IMR-90 (cell line): ENCODE results near the gene MMRN1. TPM values are rescaled to one million over a fixed set of nuclear protein-coding genes. Genes with fewer than 3 reads are reported as not detected.

Experiments
- ATAC-seq: fragments of 200-7000 bp; cut with Tn5 transposase; 2 replicates; pipeline ENCODE4 v1.9.1; 2020; ENCODE audit warnings: low read depth, mild to moderate bottlenecking, moderate library complexity
- BruUV-seq: library from RNA; stranded (reverse); fragments of 400-500 nt; replicated peaks from 2 replicates; lab custom pipeline; 2021; lab: Mats Ljungman, UMichigan
- CTCF ChIA-PET: fragments of 300-600 bp; formaldehyde crosslinking; extraction: SDS; loops from one replicate; lab custom pipeline; 2021; ENCODE audit warnings: antibody characterized with exemption; lab: Yijun Ruan, JAX
- POLR2A ChIA-PET: fragments of 300-600 bp; sonication (Branson Sonifier 250); formaldehyde crosslinking; loops from one replicate; lab custom pipeline; 2022; ENCODE audit warnings: antibody characterized with exemption; ENCODE audit not compliant: unreplicated experiment; lab: Charles Lee
- DNase-seq: peaks from one replicate; pipeline ENCODE4 v3.0.0; 2013
- H2AFZ ChIP-seq: replicated peaks from 2 replicates; pipeline ENCODE3; 2013; ENCODE audit warnings: low read length, mild to moderate bottlenecking; ENCODE audit not compliant: poor library complexity
- H2AK5ac ChIP-seq: 2 replicates; pipeline ENCODE4 v1.6.1; 2013; ENCODE audit warnings: low read depth, low read length, inconsistent platforms
- H2AK9ac ChIP-seq: replicated peaks from 2 replicates; pipeline ENCODE3; 2013; ENCODE audit warnings: mild to moderate bottlenecking, low read depth, low read length, moderate library complexity; ENCODE audit not compliant: poor library complexity
- H2BK120ac ChIP-seq: 2 replicates; pipeline ENCODE4 v1.6.1; 2013; ENCODE audit warnings: low read depth, low read length, inconsistent platforms
- H2BK15ac ChIP-seq: 3 replicates; pipeline ENCODE4 v1.6.1; 2013; ENCODE audit warnings: low read depth, low read length, inconsistent platforms
- H2BK20ac ChIP-seq: 2 replicates; pipeline ENCODE4 v1.6.1; 2013; ENCODE audit warnings: low read depth, mild to moderate bottlenecking, inconsistent platforms, low read length, moderate library complexity
- H2BK5ac ChIP-seq: 2 replicates; pipeline ENCODE4 v1.6.1; 2013; ENCODE audit warnings: mild to moderate bottlenecking, low read depth, low read length, inconsistent platforms; ENCODE audit not compliant: poor library complexity, severe bottlenecking
- H3K14ac ChIP-seq: replicated peaks from 2 replicates; pipeline ENCODE4 v1.6.1; 2013; ENCODE audit warnings: low read depth, low read length, inconsistent platforms
- H3K18ac ChIP-seq: 2 replicates; pipeline ENCODE4 v1.6.1; 2013; ENCODE audit warnings: low read depth, low read length, control low read depth
- H3K23ac ChIP-seq: 2 replicates; pipeline ENCODE4 v1.6.1; 2013; ENCODE audit warnings: low read depth, low read length, inconsistent platforms
- H3K27ac ChIP-seq: 2 replicates; pipeline ENCODE4 v1.5.1; 2013; ENCODE audit warnings: mild to moderate bottlenecking, control low read depth, low read length; ENCODE audit not compliant: insufficient read depth
- H3K27me3 ChIP-seq: 2 replicates; pipeline ENCODE4 v1.6.1; 2013; ENCODE audit warnings: low read length; ENCODE audit not compliant: control insufficient read depth, insufficient read depth
- H3K36me3 ChIP-seq: 2 replicates; pipeline ENCODE4 v1.6.1; 2013; ENCODE audit warnings: low read length, mixed read lengths; ENCODE audit not compliant: control insufficient read depth, insufficient read depth
- H3K4ac ChIP-seq: 2 replicates; pipeline ENCODE4 v1.6.1; 2013; ENCODE audit warnings: low read depth, low read length, inconsistent platforms
- H3K4me1 ChIP-seq: 2 replicates; pipeline ENCODE4 v1.6.1; 2013; ENCODE audit warnings: low read length, mixed read lengths; ENCODE audit not compliant: control insufficient read depth, insufficient read depth
- H3K4me2 ChIP-seq: 2 replicates; pipeline ENCODE4 v1.6.1; 2013; ENCODE audit warnings: low read depth, mild to moderate bottlenecking, control low read depth, low read length, moderate library complexity
- H3K4me3 ChIP-seq: 2 replicates; pipeline ENCODE4 v1.5.1; 2013; ENCODE audit warnings: low read depth, mild to moderate bottlenecking, control low read depth, low read length, moderate library complexity; ENCODE audit not compliant: insufficient read depth
- H3K56ac ChIP-seq: 2 replicates; pipeline ENCODE4 v1.6.1; 2013; ENCODE audit warnings: low read length, inconsistent platforms; ENCODE audit not compliant: insufficient read depth; ENCODE audit errors: extremely low read depth
- H3K79me1 ChIP-seq, 2 experiments: 2 replicates each; pipeline ENCODE4 v1.6.1; 2013; ENCODE audit warnings: low read length in 2 of 2, inconsistent platforms in 1 of 2, low read depth in 1 of 2
- H3K9ac ChIP-seq: 2 replicates; pipeline ENCODE4 v1.6.1; 2013; ENCODE audit warnings: low read depth, low read length, control low read depth
- H3K9me1 ChIP-seq: 2 replicates; pipeline ENCODE4 v1.6.1; 2013; ENCODE audit warnings: low read length, inconsistent platforms; ENCODE audit not compliant: insufficient read depth
- H3K9me3 ChIP-seq: 2 replicates; pipeline ENCODE4 v1.6.1; 2013; ENCODE audit warnings: low read length; ENCODE audit not compliant: control insufficient read depth, insufficient read depth
- H4K20me1 ChIP-seq: 2 replicates; pipeline ENCODE4 v1.6.1; 2013; ENCODE audit warnings: low read length, inconsistent platforms; ENCODE audit not compliant: insufficient read depth
- H4K5ac ChIP-seq: 2 replicates; pipeline ENCODE4 v1.6.1; 2013; ENCODE audit warnings: mild to moderate bottlenecking, low read depth, low read length, control low read depth
- H4K8ac ChIP-seq, 2 experiments: 2 replicates each; pipeline ENCODE4 v1.6.1; 2013; ENCODE audit warnings: low read depth in 2 of 2, low read length in 2 of 2, control low read depth in 1 of 2, inconsistent platforms in 1 of 2
- H4K91ac ChIP-seq: 2 replicates; pipeline ENCODE4 v1.6.1; 2013; ENCODE audit warnings: low read depth, low read length, inconsistent platforms; ENCODE audit not compliant: insufficient read depth
- CHD1 ChIP-seq: IDR thresholded peaks from 2 replicates; pipeline ENCODE4 v1.6.1; 2012; ENCODE audit warnings: low read depth, low read length, improper control_type of control experiment
- MAFK ChIP-seq: IDR thresholded peaks from 2 replicates; pipeline ENCODE4 v1.6.1; 2012; ENCODE audit warnings: low read depth, low read length, improper control_type of control experiment
- MXI1 ChIP-seq: IDR thresholded peaks from 2 replicates; pipeline ENCODE4 v1.6.1; 2012; ENCODE audit warnings: low read depth, mild to moderate bottlenecking, low read length, moderate library complexity, borderline replicate concordance
- POLR2A ChIP-seq: IDR thresholded peaks from 2 replicates; pipeline ENCODE4 v1.6.1; 2012; ENCODE audit warnings: mild to moderate bottlenecking, low read depth, low read length
- SMC3 ChIP-seq: fragments of 150-350 bp; IDR thresholded peaks from 2 replicates; pipeline ENCODE4 v1.6.1; 2016; ENCODE audit warnings: low read depth, mild to moderate bottlenecking, antibody characterized with exemption, low read length, moderate library complexity
- WGBS, 2 experiments: methylation state at CpG; one replicate each; pipeline versions ENCODE4 v1.1.5 to v1.1.7; 2013; ENCODE audit warnings: missing lambda C conversion rate in 2 of 2; ENCODE audit not compliant: insufficient read length in 1 of 2; ENCODE audit errors: extremely low coverage in 2 of 2; 5-methylcytosine and 5-hydroxymethylcytosine counted together
- dilution Hi-C: fragments of 300-500 bp; cut with HindIII; formaldehyde crosslinking; loops from one replicate; pipeline ENCODE4 v1.14.3; 2018; ENCODE audit warnings: low sequenced_read_pairs; ENCODE audit not compliant: unreplicated experiment
- in situ Hi-C: fragments of 300-500 bp; cut with MboI; formaldehyde crosslinking; loops from 3 replicates; pipeline ENCODE4 v1.14.3; 2019; ENCODE audit warnings: low sequenced_read_pairs, inconsistent platforms, mixed read lengths
- intact Hi-C: fragments of 100-400 bp; cut with micrococcal nuclease; formaldehyde crosslinking; loops from 2 replicates; pipeline ENCODE4 v1.10.0; 2022
- polyA plus RNA-seq, 3 experiments: library from polyadenylated mRNA; depleted of rRNA; stranded (reverse); fragments of >200 nt; gene quantifications; 2 replicates each; pipeline ENCODE4 v1.2.3, GENCODE V29; 2012; ENCODE audit warnings: low replicate concordance in 1 of 3
- total RNA-seq: library from RNA; depleted of rRNA; stranded (reverse); fragments of >200 nt; gene quantifications from 2 replicates; pipeline ENCODE4 v1.2.3, GENCODE V29; 2012
- TF ChIP-seq, protein P1 (sequence below): fragments of 150-350 bp; IDR thresholded peaks from 2 replicates; pipeline ENCODE4 v1.6.1; 2016; ENCODE audit warnings: low read depth, mild to moderate bottlenecking, low read length, moderate library complexity, borderline replicate concordance
- TF ChIP-seq, protein P2 (sequence below): conservative IDR thresholded peaks from 2 replicates; pipeline ENCODE4 v1.5.1; 2012; ENCODE audit warnings: mild to moderate bottlenecking, low read depth, low read length, improper control_type of control experiment

Gene MMRN1
- total and polyA plus RNA-seq, 2 of the 4 experiments (the other 2 are of a cell fraction) = not detected

DNA sequence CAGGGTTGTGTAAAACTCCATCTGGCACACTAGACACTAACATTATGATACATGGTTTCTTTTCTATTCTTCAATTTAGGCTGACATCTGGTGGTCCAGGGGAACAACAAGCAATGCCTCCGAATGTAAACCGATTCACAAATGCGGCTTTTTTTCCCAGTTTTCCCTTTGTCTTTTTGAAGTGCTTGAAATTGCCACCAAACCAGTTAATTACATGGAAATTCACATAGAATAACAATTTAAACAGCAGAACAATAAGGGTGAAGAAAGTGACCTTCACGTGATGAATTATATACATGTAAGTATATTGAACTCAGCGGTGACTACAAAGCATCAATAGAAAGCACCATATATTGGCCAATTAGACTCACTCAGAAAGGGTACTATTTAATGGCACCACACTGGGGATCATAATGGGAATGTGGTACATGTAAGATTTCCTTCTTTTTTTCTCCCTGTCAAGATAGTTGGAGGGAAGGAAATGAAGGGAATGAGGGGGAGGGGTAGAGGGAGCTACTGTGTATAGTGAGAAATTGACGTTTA, 103.9 kb downstream of the MMRN1 start:
- H3K4ac ChIP-seq = no peak overlapping the region
- whole genome bisulfite sequencing, 2 experiments = no CpG with 5 or more reads among the region's 6 CpGs
- no peak for DNase-seq
- no peak overlapping the region for H3K27ac ChIP-seq
- H3K79me1 ChIP-seq = no peaks in the 10 kb centered on the region
- dilution Hi-C loops = no loop called here
- BruUV-seq = no TSS peak
- ATAC-seq = no peak
- no peaks in the 10 kb centered on the region for H3K9me1 ChIP-seq
- H2BK120ac ChIP-seq = no peak overlapping the region
- no peak overlapping the region for H3K56ac ChIP-seq
- no peak overlapping the region for H4K5ac ChIP-seq
- H2BK15ac ChIP-seq = no peak overlapping the region
- H2BK5ac ChIP-seq = no peak overlapping the region
- no peak overlapping the region for H2AFZ ChIP-seq
- ChIA-PET POLR2A (no interaction called here), CTCF (no interaction called here)
- H3K4me3 ChIP-seq = no peak overlapping the region
- H3K18ac ChIP-seq = no peak overlapping the region
- H3K14ac ChIP-seq = no peak overlapping the region
- H3K36me3 ChIP-seq = no peaks in the 10 kb centered on the region
- H3K9ac ChIP-seq = no peak overlapping the region
- no peak overlapping the region for H2BK20ac ChIP-seq
- H4K8ac ChIP-seq = no peak overlapping the region
- no peaks in the 10 kb centered on the region for H3K9me3 ChIP-seq
- H3K27me3 ChIP-seq = no peaks in the 10 kb centered on the region
- no peaks in the 10 kb centered on the region for H4K20me1 ChIP-seq
- no peak overlapping the region for H2AK9ac ChIP-seq
- intact Hi-C loops = no loop called here
- TF ChIP-seq POLR2A (no peak), CHD1 (no peak), MAFK (no peak), MXI1 (no peak), SMC3 (no peak)
- TF ChIP-seq, protein P1, sequence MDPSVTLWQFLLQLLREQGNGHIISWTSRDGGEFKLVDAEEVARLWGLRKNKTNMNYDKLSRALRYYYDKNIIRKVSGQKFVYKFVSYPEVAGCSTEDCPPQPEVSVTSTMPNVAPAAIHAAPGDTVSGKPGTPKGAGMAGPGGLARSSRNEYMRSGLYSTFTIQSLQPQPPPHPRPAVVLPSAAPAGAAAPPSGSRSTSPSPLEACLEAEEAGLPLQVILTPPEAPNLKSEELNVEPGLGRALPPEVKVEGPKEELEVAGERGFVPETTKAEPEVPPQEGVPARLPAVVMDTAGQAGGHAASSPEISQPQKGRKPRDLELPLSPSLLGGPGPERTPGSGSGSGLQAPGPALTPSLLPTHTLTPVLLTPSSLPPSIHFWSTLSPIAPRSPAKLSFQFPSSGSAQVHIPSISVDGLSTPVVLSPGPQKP = no peak
- TF ChIP-seq, protein P2, sequence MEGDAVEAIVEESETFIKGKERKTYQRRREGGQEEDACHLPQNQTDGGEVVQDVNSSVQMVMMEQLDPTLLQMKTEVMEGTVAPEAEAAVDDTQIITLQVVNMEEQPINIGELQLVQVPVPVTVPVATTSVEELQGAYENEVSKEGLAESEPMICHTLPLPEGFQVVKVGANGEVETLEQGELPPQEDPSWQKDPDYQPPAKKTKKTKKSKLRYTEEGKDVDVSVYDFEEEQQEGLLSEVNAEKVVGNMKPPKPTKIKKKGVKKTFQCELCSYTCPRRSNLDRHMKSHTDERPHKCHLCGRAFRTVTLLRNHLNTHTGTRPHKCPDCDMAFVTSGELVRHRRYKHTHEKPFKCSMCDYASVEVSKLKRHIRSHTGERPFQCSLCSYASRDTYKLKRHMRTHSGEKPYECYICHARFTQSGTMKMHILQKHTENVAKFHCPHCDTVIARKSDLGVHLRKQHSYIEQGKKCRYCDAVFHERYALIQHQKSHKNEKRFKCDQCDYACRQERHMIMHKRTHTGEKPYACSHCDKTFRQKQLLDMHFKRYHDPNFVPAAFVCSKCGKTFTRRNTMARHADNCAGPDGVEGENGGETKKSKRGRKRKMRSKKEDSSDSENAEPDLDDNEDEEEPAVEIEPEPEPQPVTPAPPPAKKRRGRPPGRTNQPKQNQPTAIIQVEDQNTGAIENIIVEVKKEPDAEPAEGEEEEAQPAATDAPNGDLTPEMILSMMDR = no peak
- in situ Hi-C loops = no loop called here
- H3K4me2 ChIP-seq = no peak overlapping the region
- H3K23ac ChIP-seq = no peak overlapping the region
- H2AK5ac ChIP-seq = no peak overlapping the region
- H3K4me1 ChIP-seq = no peaks in the 10 kb centered on the region
- H4K91ac ChIP-seq = no peak overlapping the region
